Upper lobe of left lung (tissue), 6 donors: ENCODE results near the gene MRPL58. TPM values are rescaled to one million over a fixed set of nuclear protein-coding genes. Genes with fewer than 3 reads are reported as not detected.

Source experiments
- ATAC-seq, 2 donors: fragments of 200-7000 bp; cut with Tn5 transposase; one replicate each; pipeline ENCODE4 v1.9.1; 2022; ENCODE audit warnings: mild to moderate bottlenecking in 2 of 2, moderate library complexity in 2 of 2; ENCODE audit not compliant: low FRiP score in 2 of 2
- DNase-seq, 2 donors: peaks; one replicate each; pipeline ENCODE4 v3.0.0-alpha.2; 2019 to 2020
- H3K27ac ChIP-seq, 4 donors: fragments of 200-600 bp; sonication (generic); one replicate each; pipeline ENCODE4 v1.5.1; 2016 to 2019
- H3K27me3 ChIP-seq, 4 donors: fragments of 200-600 bp; sonication (generic); one replicate each; pipeline ENCODE4 v1.5.1; 2017 to 2019
- H3K36me3 ChIP-seq, 4 donors: fragments of 200-600 bp; sonication (generic); one replicate each; pipeline ENCODE4 v1.5.1; 2016 to 2019
- H3K4me1 ChIP-seq, 4 donors: fragments of 200-600 bp; sonication (generic); one replicate each; pipeline ENCODE4 v1.5.1; 2018 to 2019
- H3K4me3 ChIP-seq, 4 donors: fragments of 200-600 bp; sonication (generic); one replicate each; pipeline ENCODE4 v1.5.1; 2017 to 2019; ENCODE audit warnings: mild to moderate bottlenecking in 2 of 4, moderate library complexity in 1 of 4
- H3K9me3 ChIP-seq, 4 donors: fragments of 200-600 bp; sonication (generic); one replicate each; pipeline ENCODE4 v1.5.1; 2018 to 2019
- EP300 ChIP-seq, 4 donors: sonication (generic); formaldehyde crosslinking; IDR thresholded peaks; one replicate each; pipeline ENCODE4 v1.5.1; 2017; ENCODE audit warnings: antibody characterized with exemption in 4 of 4, control low read depth in 2 of 4
- POLR2A ChIP-seq, 4 donors: fragments of 450-650 bp; IDR thresholded peaks; one replicate each; pipeline ENCODE4 v1.5.1; 2016 to 2017; ENCODE audit warnings: antibody characterized with exemption in 4 of 4, mild to moderate bottlenecking in 2 of 4
- POLR2AphosphoS5 ChIP-seq, 2 donors: sonication (generic); formaldehyde crosslinking; IDR thresholded peaks; one replicate each; pipeline ENCODE4 v1.5.1; 2017; ENCODE audit warnings: antibody characterized with exemption in 2 of 2
- WGBS, 2 donors: methylation state at CpG; one replicate each; pipeline ENCODE4 v1.1.5; 2017 to 2018; 5-methylcytosine and 5-hydroxymethylcytosine counted together
- total RNA-seq, 6 donors: library from RNA; depleted of rRNA in 4 of 6; stranded (reverse); fragments of >200 nt in 4 of 6; gene quantifications; one replicate each; pipeline versions ENCODE4 v1.1.0 to v1.2.1, GENCODE V29; 2016 to 2021
- TF ChIP-seq, protein P1 (sequence below), 6 experiments: fragments of 450-650 bp in 4 of 6; fragments of 200-600 bp in 2 of 6; sonication (generic) in 2 of 6; IDR thresholded peaks; one replicate each; pipeline ENCODE4 v1.5.1; 2016 to 2019; ENCODE audit warnings: antibody characterized with exemption in 6 of 6
- donor health status: DM: no; HTN: no; CAD: no; lungs with moderate emphysema.
- donor health status: DM: no; HTN: yes; CAD: no; lungs with severe emphysema.

MRPL58 gene
- total RNA-seq, 6 donors from 2014 or later: 10.5 to 41.0 (median 21.8) TPM

DNA sequence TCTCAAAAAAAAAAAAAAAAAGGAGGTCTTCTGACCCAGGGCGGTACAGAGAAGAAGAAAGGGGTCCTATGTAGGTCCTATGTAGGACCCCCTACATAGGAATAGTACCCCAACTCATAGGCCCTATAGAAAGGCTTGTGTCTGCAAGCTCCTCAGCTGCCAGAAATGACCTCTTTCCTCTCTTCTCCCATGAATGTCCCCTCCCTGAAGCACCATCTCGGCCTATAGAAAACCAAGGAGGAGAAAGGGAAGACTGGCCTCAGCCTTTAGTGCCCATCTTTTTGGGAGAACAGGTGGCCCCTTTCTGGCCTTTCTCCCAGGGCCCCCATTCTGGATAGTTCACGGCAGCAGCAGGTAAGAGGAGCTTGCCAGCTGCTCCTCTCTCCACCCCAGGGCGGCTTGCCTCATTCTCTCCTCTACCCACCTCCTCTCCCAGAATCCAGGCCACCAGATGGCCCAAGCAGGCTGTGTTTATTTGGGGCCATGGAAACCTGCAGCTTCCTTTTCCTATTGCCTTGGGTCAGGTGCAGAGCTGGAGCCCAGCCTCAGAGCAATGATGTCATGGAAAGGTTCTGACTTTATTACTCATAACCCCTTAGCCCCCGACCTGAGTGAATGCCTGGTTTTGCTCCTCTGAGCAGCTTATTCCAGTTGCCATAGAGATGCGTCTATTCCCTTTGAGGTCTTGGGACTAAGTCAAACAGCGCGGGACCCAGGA, 1.6 kb upstream of the MRPL58 start:
- 76 to 83% methylated on average over 8 of the region's 8 CpGs for WGBS, 2 donors
- Histone ChIP-seq H3K36me3 (peaks cover 0 to under 1% (median 0%) of the 10 kb centered on the region in 4 donors), H3K9me3 (no peaks in the 10 kb centered on the region), H3K27ac (peak overlapping the region in 1 of 4 donors; percentile 91), H3K4me1 (peaks cover 13 to 20% (median 17%) of the 10 kb centered on the region in 4 donors), H3K4me3 (no peak overlapping the region), H3K27me3 (no peaks in the 10 kb centered on the region)
- no peak for ATAC-seq
- DNase-seq: no peak
- TF ChIP-seq POLR2A (IDR thresholded peaks at IDR 0.05): no peak
- no peak for TF ChIP-seq POLR2AphosphoS5 (IDR thresholded peaks at IDR 0.05)
- TF ChIP-seq EP300 (IDR thresholded peaks at IDR 0.05): no peak
- TF ChIP-seq, protein P1, sequence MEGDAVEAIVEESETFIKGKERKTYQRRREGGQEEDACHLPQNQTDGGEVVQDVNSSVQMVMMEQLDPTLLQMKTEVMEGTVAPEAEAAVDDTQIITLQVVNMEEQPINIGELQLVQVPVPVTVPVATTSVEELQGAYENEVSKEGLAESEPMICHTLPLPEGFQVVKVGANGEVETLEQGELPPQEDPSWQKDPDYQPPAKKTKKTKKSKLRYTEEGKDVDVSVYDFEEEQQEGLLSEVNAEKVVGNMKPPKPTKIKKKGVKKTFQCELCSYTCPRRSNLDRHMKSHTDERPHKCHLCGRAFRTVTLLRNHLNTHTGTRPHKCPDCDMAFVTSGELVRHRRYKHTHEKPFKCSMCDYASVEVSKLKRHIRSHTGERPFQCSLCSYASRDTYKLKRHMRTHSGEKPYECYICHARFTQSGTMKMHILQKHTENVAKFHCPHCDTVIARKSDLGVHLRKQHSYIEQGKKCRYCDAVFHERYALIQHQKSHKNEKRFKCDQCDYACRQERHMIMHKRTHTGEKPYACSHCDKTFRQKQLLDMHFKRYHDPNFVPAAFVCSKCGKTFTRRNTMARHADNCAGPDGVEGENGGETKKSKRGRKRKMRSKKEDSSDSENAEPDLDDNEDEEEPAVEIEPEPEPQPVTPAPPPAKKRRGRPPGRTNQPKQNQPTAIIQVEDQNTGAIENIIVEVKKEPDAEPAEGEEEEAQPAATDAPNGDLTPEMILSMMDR (IDR thresholded peaks at IDR 0.05): no peak

DNA sequence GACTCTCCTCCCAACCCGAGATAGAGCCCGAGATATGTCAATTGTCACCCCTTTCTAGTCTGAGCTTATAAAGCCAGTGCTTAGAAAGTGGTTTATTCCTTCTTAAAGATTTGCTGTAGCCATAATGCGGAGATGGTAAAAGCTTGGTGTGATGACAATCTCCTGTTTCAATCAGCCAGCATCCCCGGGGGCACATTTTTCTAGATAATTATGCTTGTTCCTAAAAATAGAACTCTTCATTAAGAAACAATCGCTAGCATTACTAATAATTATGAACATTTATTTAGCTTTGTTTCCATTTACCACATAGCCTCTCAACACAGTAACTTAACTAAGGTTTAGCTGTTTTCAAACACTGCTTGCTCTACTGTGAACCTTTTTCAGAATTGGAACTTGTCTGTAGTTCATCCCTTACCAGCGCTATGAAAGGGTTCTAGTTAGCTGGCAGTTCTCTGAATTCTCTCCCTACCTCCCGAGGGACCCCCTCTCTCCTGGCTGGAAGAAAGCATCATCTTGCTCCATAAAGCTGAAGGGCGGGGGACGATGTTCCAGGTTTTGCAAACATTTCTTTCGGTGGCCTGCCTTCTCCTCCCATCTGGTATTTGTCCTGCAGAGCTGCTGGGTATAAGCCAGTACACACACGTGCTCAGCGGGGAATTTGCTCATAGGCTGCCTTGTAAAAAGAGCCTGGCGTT, 922 bp upstream of the MRPL58 start:
- no peaks in the 10 kb centered on the region for H3K27me3 ChIP-seq
- peak overlapping the region in 3 of 4 donors; percentile 74 to 99 (median 91) for H3K4me3 ChIP-seq
- H3K9me3 ChIP-seq: no peaks in the 10 kb centered on the region
- H3K36me3 ChIP-seq: peaks cover 0 to 2% (median 0%) of the 10 kb centered on the region in 4 donors
- ATAC-seq: peak; percentile 64 to 78
- peak in 1 of 2 donors; percentile 45 for DNase-seq
- TF ChIP-seq POLR2A (IDR thresholded peaks at IDR 0.05) (no peak), EP300 (IDR thresholded peaks at IDR 0.05) (no peak), POLR2AphosphoS5 (IDR thresholded peaks at IDR 0.05) (no peak)
- TF ChIP-seq, protein P1 (IDR thresholded peaks at IDR 0.05): no peak
- peaks cover 13 to 20% (median 17%) of the 10 kb centered on the region in 4 donors for H3K4me1 ChIP-seq
- 62 to 64% methylated on average over 13 of the region's 13 CpGs for WGBS, 2 donors
- peak overlapping the region; percentile 79 to 91 (median 88) for H3K27ac ChIP-seq

DNA sequence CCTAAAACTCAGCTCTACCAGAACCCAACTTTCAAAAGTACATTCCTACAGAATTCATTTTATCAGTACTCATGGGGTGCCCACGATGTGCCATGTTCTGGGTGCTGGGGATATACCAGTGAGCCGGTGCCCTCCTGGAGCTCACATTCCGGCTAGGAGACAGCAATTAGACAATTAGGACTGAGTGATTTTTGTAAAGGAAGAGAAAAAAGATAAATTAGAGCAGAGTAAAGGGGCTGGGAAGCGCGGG, 449 bp upstream of the MRPL58 start:
- DNase-seq (no peak), ATAC-seq (no peak)
- no peak for TF ChIP-seq POLR2A (IDR thresholded peaks at IDR 0.05)
- no peak for TF ChIP-seq POLR2AphosphoS5 (IDR thresholded peaks at IDR 0.05)
- TF ChIP-seq EP300 (IDR thresholded peaks at IDR 0.05): no peak
- TF ChIP-seq, protein P1 (IDR thresholded peaks at IDR 0.05): no peak
- H3K27ac ChIP-seq: peak overlapping the region; percentile 79 to 91 (median 88)
- 36 to 55% methylated on average over 5 of the region's 5 CpGs for WGBS, 2 donors
- H3K27me3 ChIP-seq: no peaks in the 10 kb centered on the region
- peaks cover 13 to 20% (median 17%) of the 10 kb centered on the region in 4 donors for H3K4me1 ChIP-seq
- no peaks in the 10 kb centered on the region for H3K9me3 ChIP-seq
- H3K36me3 ChIP-seq: peaks cover 0 to 7% (median under 1%) of the 10 kb centered on the region in 4 donors
- peak overlapping the region; percentile 53 to 99 (median 82) for H3K4me3 ChIP-seq

DNA sequence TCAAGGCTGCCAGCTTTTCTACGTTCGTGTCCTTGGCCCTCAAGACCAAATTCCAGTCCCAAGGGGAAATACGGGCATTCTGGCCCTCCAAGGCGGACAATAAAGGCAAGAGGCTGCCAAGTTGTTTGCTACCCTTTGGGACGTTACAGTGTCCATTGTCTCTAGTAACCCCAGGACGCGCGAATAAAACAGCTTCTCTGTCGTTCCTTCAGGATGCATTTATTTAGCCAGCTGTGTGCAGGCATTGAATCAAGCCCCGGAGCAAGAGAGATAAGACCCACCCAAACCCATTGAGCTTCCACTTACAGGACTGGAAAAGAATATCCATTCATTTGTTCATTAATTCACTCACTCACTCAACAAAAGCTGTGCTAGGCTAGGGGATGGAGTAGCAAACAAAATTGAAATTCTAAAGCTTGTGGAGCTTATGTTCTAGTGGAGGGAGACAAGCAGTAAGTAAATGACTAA, 656 bp downstream of the MRPL58 start:
- peaks cover 0 to 17% (median 6%) of the 10 kb centered on the region in 4 donors for H3K36me3 ChIP-seq
- 0 to 1% methylated on average over 8 to 10 of the region's 10 CpGs for WGBS, 2 donors
- no peaks in the 10 kb centered on the region for H3K9me3 ChIP-seq

More for the DNA sequence above, 656 bp downstream of the MRPL58 start:
- H3K27ac ChIP-seq: peak overlapping the region; percentile 79 to 91 (median 88)
- TF ChIP-seq POLR2A (IDR thresholded peaks at IDR 0.05): no peak
- TF ChIP-seq POLR2AphosphoS5 (IDR thresholded peaks at IDR 0.05): no peak
- TF ChIP-seq, protein P1 (IDR thresholded peaks at IDR 0.05): no peak
- no peak for TF ChIP-seq EP300 (IDR thresholded peaks at IDR 0.05)
- H3K4me1 ChIP-seq: peaks cover 13 to 20% (median 17%) of the 10 kb centered on the region in 4 donors
- peak overlapping the region; percentile 53 to 99 (median 82) for H3K4me3 ChIP-seq
- DNase-seq: no peak
- H3K27me3 ChIP-seq: no peaks in the 10 kb centered on the region
- ATAC-seq: no peak
